ENCODE measurements around the gene VPS37C.

DNA sequence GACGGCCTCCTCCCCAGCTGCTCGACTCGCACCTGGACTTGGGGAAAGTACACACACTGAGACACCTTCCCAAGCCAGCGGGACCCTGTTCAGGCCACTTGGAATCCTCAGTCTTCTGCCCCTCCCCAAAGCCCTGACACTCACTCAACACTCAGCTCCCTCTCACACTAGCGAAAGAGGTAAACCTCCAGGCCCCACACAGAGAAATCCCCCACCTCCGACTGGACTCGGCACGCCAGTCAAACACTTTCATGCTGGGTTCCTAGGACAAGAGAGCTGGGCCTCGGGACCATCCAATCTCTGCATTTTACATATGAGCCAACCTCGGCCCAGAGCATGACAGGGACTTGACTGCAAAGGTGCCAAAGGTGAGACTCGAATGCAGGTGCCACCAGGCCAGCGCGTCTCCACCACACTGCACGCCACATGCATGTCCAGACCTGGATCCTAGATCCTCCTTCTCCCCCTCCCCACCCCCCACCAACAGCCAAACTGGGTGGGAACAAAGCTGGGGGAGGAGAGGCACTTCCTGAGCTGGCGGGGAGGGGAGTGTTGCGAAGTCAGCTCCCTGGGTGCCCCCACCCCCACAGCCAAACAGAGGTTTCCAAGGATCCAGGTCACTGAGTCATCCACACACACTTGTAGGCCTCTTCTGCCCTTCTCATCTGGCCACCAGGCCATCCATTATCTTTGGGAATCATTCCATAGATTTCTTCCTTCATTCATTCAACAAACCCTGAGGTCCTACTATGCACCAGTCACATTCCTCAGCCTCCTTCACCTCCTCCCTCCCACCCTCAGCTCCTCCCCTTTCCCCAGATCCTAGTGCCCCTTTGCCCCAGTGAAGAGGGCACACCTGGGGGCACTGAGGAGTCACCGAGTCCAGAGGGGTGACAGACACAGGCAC is 69.6 kb downstream of the VPS37C start:
- TF ChIP-seq CTCF (IDR thresholded peaks at IDR 0.05) (no peak), EP300 (IDR thresholded peaks at IDR 0.05) (no peak), POLR2AphosphoS5 (IDR thresholded peaks at IDR 0.05) (no peak), POLR2A (IDR thresholded peaks at IDR 0.05) (no peak)

All from upper lobe of left lung (tissue), 4 donors.